DOHH2 (cell line): Measurements from ENCODE around the gene UCHL5.

ENCODE experiments used
- CTCF ChIP-seq: fragments of 200-600 bp; sonication (generic); IDR thresholded peaks from one replicate; pipeline ENCODE4 v1.5.1; 2014; ENCODE audit warnings: antibody characterized with exemption, mild to moderate bottlenecking, low read depth, low read length; ENCODE audit not compliant: poor library complexity, severe bottlenecking
- EZH2phosphoT487 ChIP-seq: fragments of 200-600 bp; sonication (generic); IDR thresholded peaks from 2 replicates; pipeline ENCODE4 v1.6.1; 2017; ENCODE audit warnings: borderline replicate concordance, mild to moderate bottlenecking, antibody characterized with exemption, low read length, moderate library complexity, mixed read lengths

GRCh38 chr1:192973202-192973601 is 86.0 kb downstream of the UCHL5 start:
- no peak for TF ChIP-seq CTCF
- no peak for TF ChIP-seq EZH2phosphoT487
